Renal cortex interstitium (tissue), 11 donors: ENCODE results near the gene SMAD5. TPM values are rescaled to one million over a fixed set of nuclear protein-coding genes. Genes with fewer than 3 reads are reported as not detected.

Experiments
- DNase-seq, 11 donors: peaks; one replicate each; pipeline ENCODE4 v3.0.0-alpha.2; 2013; ENCODE audit warnings: low read depth in 9 of 11, low spot score in 4 of 11; ENCODE audit errors: extremely low read depth in 1 of 11
- polyA plus RNA-seq, 3 donors: library from polyadenylated mRNA; unstranded; fragments of 120-200 nt; gene quantifications; one replicate each; pipeline ENCODE4 v1.2.1, GENCODE V29; 2013; ENCODE audit not compliant: insufficient read length in 3 of 3

The SMAD5 gene
- polyA plus RNA-seq, 3 donors: 64.6 to 77.0 (median 68.9) TPM

GRCh38 chr5:136188859-136189258 is 56.2 kb downstream of the SMAD5 start:
- DNase-seq: no peak

GRCh38 chr5:136190091-136190720 is 57.6 kb downstream of the SMAD5 start:
- DNase-seq: no peak

GRCh38 chr5:136190904-136191303 is 58.3 kb downstream of the SMAD5 start:
- no peak for DNase-seq

GRCh38 chr5:136191304-136192014 is 58.8 kb downstream of the SMAD5 start:
- no peak for DNase-seq

GRCh38 chr5:136192015-136192525 is 59.4 kb downstream of the SMAD5 start:
- no peak for DNase-seq

- DNase-seq: peak in 2 of 11 donors; percentile 43 to 48
Observed at GRCh38 chr5:136192526-136193321, 60.1 kb downstream of the SMAD5 start, which contains the start of gene SMIM32. Gene SMIM32, minus strand, starts transcription at chr5:136193162. Its CDS starts 638 bp downstream, at chr5:136192524.

- DNase-seq: no peak
Observed at GRCh38 chr5:136193322-136193935, 60.8 kb downstream of the SMAD5 start.

- DNase-seq: no peak
Observed at GRCh38 chr5:136194576-136194975, 61.9 kb downstream of the SMAD5 start.

GRCh38 chr5:136195971-136196820 is 63.6 kb downstream of the SMAD5 start:
- DNase-seq: no peak

- DNase-seq: no peak
Observed at GRCh38 chr5:136197462-136198142, 65.0 kb downstream of the SMAD5 start.

- DNase-seq: no peak
Observed at GRCh38 chr5:136198453-136198852, 65.8 kb downstream of the SMAD5 start.

GRCh38 chr5:136199408-136199807 is 66.8 kb downstream of the SMAD5 start:
- DNase-seq: no peak

GRCh38 chr5:136200130-136200529 is 67.5 kb downstream of the SMAD5 start:
- no peak for DNase-seq

- no peak for DNase-seq
Observed at GRCh38 chr5:136200761-136201160, 68.1 kb downstream of the SMAD5 start.

- DNase-seq: no peak
Observed at GRCh38 chr5:136201870-136202269, 69.2 kb downstream of the SMAD5 start.

GRCh38 chr5:136202469-136203205 is 70.0 kb downstream of the SMAD5 start:
- no peak for DNase-seq

- DNase-seq: no peak
Observed at GRCh38 chr5:136203303-136203922, 70.8 kb downstream of the SMAD5 start.
